B cell (primary cell): ENCODE measurements around the gene LAIR1. TPM values are rescaled to one million over a fixed set of nuclear protein-coding genes. Genes with fewer than 3 reads are reported as not detected.
"Not testable (repeated sequence)": the region's sequence is repeated elsewhere in the genome, so short reads cannot be mapped to it uniquely, and the experiment has no call there.

Experiments used
- ATAC-seq: fragments of 200-7000 bp; cut with Tn5 transposase; one replicate; pipeline ENCODE4 v1.10.0; 2021; ENCODE audit warnings: low read depth, mild to moderate bottlenecking, moderate number of reproducible peaks, moderate library complexity
- CTCF ChIA-PET: fragments of 350-600 bp; sonication (Branson Sonifier 250); formaldehyde crosslinking; loops from one replicate; lab custom pipeline; 2021; ENCODE audit warnings: antibody characterized with exemption, inconsistent platforms; lab: Charles Lee
- POLR2A ChIA-PET: fragments of 350-600 bp; sonication (Branson Sonifier 250); formaldehyde crosslinking; loops from one replicate; lab custom pipeline; 2021; ENCODE audit warnings: antibody characterized with exemption; lab: Charles Lee
- DNase-seq: peaks from one replicate; pipeline ENCODE4 v3.0.0; 2013
- H2AFZ ChIP-seq: 2 replicates; pipeline ENCODE4 v1.6.1; 2012; ENCODE audit warnings: mild to moderate bottlenecking, low read depth, low read length; ENCODE audit not compliant: insufficient read depth, poor library complexity, severe bottlenecking
- H3K27ac ChIP-seq, 2 donors: 1 replicate in 1 of 2; 2 replicates in 1 of 2; pipeline ENCODE4 v1.5.1; 2012 to 2013; ENCODE audit warnings: low read length in 2 of 2, mild to moderate bottlenecking in 2 of 2, moderate library complexity in 1 of 2
- H3K27me3 ChIP-seq, 4 experiments: fragments of 200-600 bp in 1 of 4; sonication (generic) in 1 of 4; replicated peaks in 1 of 4; 1 replicate in 2 of 4; 2 replicates in 2 of 4; pipeline versions ENCODE4 v1.6.1 to v1.7.0; 2013 to 2016; ENCODE audit warnings: low read length in 3 of 4, mild to moderate bottlenecking in 2 of 4, mixed read lengths in 1 of 4, moderate library complexity in 1 of 4; ENCODE audit not compliant: insufficient read depth in 4 of 4, control insufficient read depth in 3 of 4; ENCODE audit errors: control extremely low read depth in 1 of 4
- H3K36me3 ChIP-seq, 2 experiments: replicated peaks in 1 of 2; 1 replicate in 1 of 2; 2 replicates in 1 of 2; pipeline versions ENCODE4 v1.6.1 to v1.7.1; 2013; ENCODE audit warnings: low read length in 1 of 2; ENCODE audit not compliant: insufficient read depth in 2 of 2, control insufficient read depth in 1 of 2; ENCODE audit errors: control extremely low read depth in 1 of 2, extremely low read depth in 1 of 2
- H3K4me1 ChIP-seq, 2 donors: fragments of 200-600 bp in 1 of 2; sonication (generic) in 1 of 2; 1 replicate in 1 of 2; 2 replicates in 1 of 2; pipeline versions ENCODE4 v1.5.1 to v1.6.1; 2013 to 2017; ENCODE audit warnings: low read length in 2 of 2; ENCODE audit not compliant: control insufficient read depth in 2 of 2, insufficient read depth in 2 of 2
- H3K4me2 ChIP-seq: replicated peaks from 2 replicates; pipeline ENCODE3; 2012; ENCODE audit warnings: mild to moderate bottlenecking, low read depth, low read length; ENCODE audit not compliant: poor library complexity, severe bottlenecking
- H3K4me3 ChIP-seq, 5 experiments: fragments of 200-600 bp in 1 of 5; sonication (generic) in 1 of 5; 1 replicate in 3 of 5; 2 replicates in 2 of 5; pipeline versions ENCODE4 v1.5.1 to v1.7.0; 2011 to 2016; ENCODE audit warnings: low read length in 4 of 5, mild to moderate bottlenecking in 4 of 5, low read depth in 2 of 5, control low read depth in 1 of 5, moderate library complexity in 1 of 5; ENCODE audit not compliant: insufficient read depth in 1 of 5; ENCODE audit errors: control extremely low read depth in 1 of 5, extremely low read depth in 1 of 5
- H3K79me2 ChIP-seq: fragments of 200-600 bp; sonication (generic); one replicate; pipeline ENCODE4 v1.6.0; 2016; ENCODE audit warnings: low read length; ENCODE audit not compliant: control insufficient read depth, insufficient read depth
- H3K9ac ChIP-seq: fragments of 200-600 bp; sonication (generic); 2 replicates; pipeline ENCODE4 v1.6.1; 2017; ENCODE audit warnings: mild to moderate bottlenecking, low read length, moderate library complexity
- H3K9me3 ChIP-seq, 3 donors: one replicate each; pipeline versions ENCODE4 v1.6.1 to v1.7.1; 2013; ENCODE audit warnings: low read length in 2 of 3; ENCODE audit not compliant: control insufficient read depth in 2 of 3, insufficient read depth in 1 of 3; ENCODE audit errors: control extremely low read depth in 1 of 3
- H4K20me1 ChIP-seq: 2 replicates; pipeline ENCODE4 v1.6.0; 2012; ENCODE audit warnings: mild to moderate bottlenecking, low read length; ENCODE audit not compliant: insufficient read depth, control insufficient read depth, poor library complexity, severe bottlenecking
- H3K27ac Mint-ChIP-seq: one replicate; pipeline ENCODE4 v1.8.0; 2021; ENCODE audit warnings: mixed read lengths
- H3K27me3 Mint-ChIP-seq: one replicate; pipeline ENCODE4 v1.8.0; 2021; ENCODE audit warnings: mixed read lengths
- H3K4me1 Mint-ChIP-seq: one replicate; pipeline ENCODE4 v1.8.0; 2021; ENCODE audit warnings: mixed read lengths
- H3K4me3 Mint-ChIP-seq: one replicate; pipeline ENCODE4 v1.8.0; 2021; ENCODE audit warnings: mixed read lengths
- H3K9me3 Mint-ChIP-seq: one replicate; pipeline ENCODE4 v1.8.0; 2022; ENCODE audit warnings: mixed read lengths; ENCODE audit not compliant: insufficient read depth
- CTCF ChIP-seq: fragments of 200-600 bp; IDR thresholded peaks from one replicate; pipeline ENCODE4 v1.8.0; 2022; ENCODE audit warnings: antibody characterized with exemption, mild to moderate bottlenecking
- EZH2 ChIP-seq: IDR thresholded peaks from 2 replicates; pipeline ENCODE4 v1.6.1; 2012; ENCODE audit warnings: borderline replicate concordance, low read depth, mild to moderate bottlenecking, moderate library complexity, low read length; ENCODE audit not compliant: insufficient read depth, poor library complexity, severe bottlenecking
- WGBS: methylation state at CpG from one replicate; pipeline ENCODE4 v1.1.5; 2013; ENCODE audit warnings: missing lambda C conversion rate; ENCODE audit not compliant: insufficient coverage; 5-methylcytosine and 5-hydroxymethylcytosine counted together
- intact Hi-C: fragments of 100-400 bp; cut with micrococcal nuclease; formaldehyde crosslinking; loops from one replicate; pipeline ENCODE4 v1.10.0; 2022
- polyA plus RNA-seq: library from polyadenylated mRNA; depleted of rRNA; stranded (reverse); fragments of >200 nt; gene quantifications from 2 replicates; pipeline ENCODE4 v1.2.3, GENCODE V29; 2012
- total RNA-seq, 2 donors: library from RNA; stranded (reverse); fragments of 120-200 nt in 1 of 2; gene quantifications; 1 replicate in 1 of 2; 2 replicates in 1 of 2; pipeline versions ENCODE4 v1.2.3 to v1.2.4, GENCODE V29; 2013 to 2022

The LAIR1 gene
- total and polyA plus RNA-seq, 2 donors (not counting 1 experiment from before 2014, with no cell fraction given), result 41.5 to 173 TPM

DNA sequence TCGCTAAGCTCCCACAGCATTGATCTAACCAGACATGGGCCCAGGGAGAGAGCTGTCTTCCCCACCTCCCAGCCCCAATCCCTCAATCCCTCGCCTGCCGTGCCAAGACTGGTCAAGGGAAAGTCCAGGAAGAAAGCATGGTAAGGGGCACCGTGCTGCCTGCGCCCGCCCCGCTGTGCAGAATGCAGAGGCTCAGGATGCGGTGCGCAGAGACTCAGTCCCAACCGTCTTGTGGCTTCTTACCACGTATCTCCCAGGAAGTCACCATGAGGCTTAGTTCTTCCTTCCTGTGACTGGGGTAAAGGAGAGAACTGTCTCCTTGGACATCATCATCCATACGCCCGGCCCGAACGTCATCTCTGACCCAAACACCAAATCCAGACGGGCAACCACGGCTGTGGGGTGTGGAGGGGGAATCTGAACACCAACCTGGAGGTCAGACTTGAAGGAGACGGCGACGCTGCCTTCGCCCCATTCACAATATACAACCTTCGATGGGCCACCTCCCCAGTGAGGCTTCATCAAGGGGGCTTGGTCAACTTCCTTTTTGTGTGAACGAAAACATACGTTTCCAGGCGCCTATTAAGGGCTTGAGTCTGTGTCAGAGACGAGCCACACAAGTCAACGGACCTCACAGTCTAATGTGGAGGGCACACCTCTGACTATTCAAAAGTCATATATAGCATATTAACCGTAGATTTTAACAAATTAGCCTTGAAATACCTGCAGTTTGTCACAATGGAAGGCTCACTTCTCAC is 10.6 kb upstream of the LAIR1 start:
- H3K9me3 ChIP-seq, DNase-seq, H3K9ac ChIP-seq, POLR2A ChIA-PET, H4K20me1 ChIP-seq, ATAC-seq, H3K4me3 ChIP-seq, H3K27me3 Mint-ChIP-seq, H2AFZ ChIP-seq, H3K9me3 Mint-ChIP-seq, H3K79me2 ChIP-seq, H3K27me3 ChIP-seq, intact Hi-C loops, H3K36me3 ChIP-seq: not testable (repeated sequence)
- H3K27ac ChIP-seq, result peak overlapping the region; percentile 11 to 29
- CTCF ChIA-PET, result interaction anchor here (1.0 to 1.1 kb wide), 2 partner anchors 13 to 21 kb away, joined by 3 read pairs; no protein-coding TSS in a partner anchor
- H3K4me1 Mint-ChIP-seq, result peaks cover 80% of the 10 kb centered on the region
- H3K4me3 Mint-ChIP-seq, result peak overlapping the region; percentile 52
- 44% methylated on average over 17 of the region's 28 CpGs for WGBS
- peaks cover 71 to 86% of the 10 kb centered on the region in 2 donors for H3K4me1 ChIP-seq
- peak overlapping the region; percentile 19 for H3K4me2 ChIP-seq
- peak overlapping the region; percentile 79 for H3K27ac Mint-ChIP-seq

DNA sequence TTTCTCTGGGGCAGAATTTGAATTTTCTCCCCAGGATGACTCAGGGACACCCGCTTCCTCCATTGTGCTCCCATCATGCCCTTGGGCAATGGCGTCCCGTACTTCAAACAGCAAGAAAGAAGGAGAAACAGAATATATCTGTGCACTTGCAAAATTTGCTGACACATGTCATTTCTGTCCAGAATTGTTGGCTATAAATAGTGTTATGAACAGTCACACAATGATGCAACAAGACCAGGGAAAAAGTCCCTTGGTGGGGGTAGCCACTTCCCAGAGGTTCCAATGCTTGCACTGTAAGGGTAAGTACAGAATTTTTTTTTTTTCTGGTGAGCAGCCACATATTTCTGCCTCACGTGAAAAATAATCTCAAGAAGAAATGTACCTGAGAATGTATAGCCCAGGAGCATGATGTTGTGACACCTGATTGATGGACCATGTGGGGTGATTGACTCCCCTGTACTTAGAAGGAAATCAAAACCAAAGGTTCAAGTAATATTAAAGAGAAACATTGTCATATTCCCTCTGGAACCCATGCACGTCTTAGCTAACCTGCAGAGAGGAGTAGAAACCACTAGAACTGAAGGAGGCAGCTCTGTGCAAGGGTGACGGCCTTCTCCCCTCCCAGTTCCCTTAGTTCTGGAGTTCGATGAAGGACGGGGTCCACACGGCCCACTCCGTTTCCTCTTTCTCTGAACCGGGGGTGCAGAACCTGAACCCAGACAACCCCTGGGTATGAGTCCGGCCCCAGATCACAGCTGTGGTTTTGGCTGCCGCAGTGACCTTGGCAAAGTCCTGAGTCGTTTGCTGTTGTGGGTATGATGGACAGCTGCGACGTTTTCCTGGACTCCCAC is 9.3 kb upstream of the LAIR1 start:
- Mint-ChIP-seq H3K27me3 (no peaks in the 10 kb centered on the region), H3K4me1 (peaks cover 78% of the 10 kb centered on the region), H3K27ac (peak overlapping the region; percentile 78), H3K9me3 (no peaks in the 10 kb centered on the region), H3K4me3 (peak overlapping the region; percentile 27)
- no peak for ATAC-seq
- no peaks in the 10 kb centered on the region for H3K36me3 ChIP-seq
- H3K4me2 ChIP-seq, result no peak overlapping the region
- peaks cover 6% of the 10 kb centered on the region for H3K79me2 ChIP-seq
- ChIA-PET POLR2A (no interaction called here), CTCF (interaction anchor here (1.1 to 7.0 kb wide), 2 partner anchors 14 to 15 kb away, joined by 3 to 72 read pairs; no protein-coding TSS in a partner anchor)
- H4K20me1 ChIP-seq, result no peaks in the 10 kb centered on the region
- H3K27me3 ChIP-seq, result no peaks in the 10 kb centered on the region
- intact Hi-C loops, result no loop called here
- H3K4me1 ChIP-seq, result peaks cover 65 to 80% of the 10 kb centered on the region in 2 donors
- TF ChIP-seq CTCF (no peak), EZH2 (no peak)
- no peak overlapping the region for H3K9ac ChIP-seq
- H2AFZ ChIP-seq, result no peak overlapping the region
- H3K9me3 ChIP-seq, result peaks cover 0 to 4% (median 0%) of the 10 kb centered on the region in 3 donors
- 76% methylated on average over 4 of the region's 16 CpGs for whole genome bisulfite sequencing
- no peak for DNase-seq
- no peak overlapping the region for H3K27ac ChIP-seq
- H3K4me3 ChIP-seq, result no peak overlapping the region

GRCh38 chr19:54371453-54371852 is 6.7 kb upstream of the LAIR1 start:
- Mint-ChIP-seq H3K4me1 (peaks cover 77% of the 10 kb centered on the region), H3K4me3 (peak overlapping the region; percentile 76), H3K27ac (peak overlapping the region; percentile 74)
- ChIA-PET CTCF (interaction anchor here (0.9 to 7.0 kb wide), 5 partner anchors 11 to 47 kb away, joined by 3 to 72 read pairs (median 4); no protein-coding TSS in a partner anchor), POLR2A (interaction anchor here (0.9 kb wide), 1 partner anchor 17 kb away, joined by 6 read pairs; no protein-coding TSS in a partner anchor)
- H3K27ac ChIP-seq, H3K27me3 Mint-ChIP-seq, DNase-seq, ATAC-seq, H3K9ac ChIP-seq, H4K20me1 ChIP-seq, intact Hi-C loops, H3K27me3 ChIP-seq, H2AFZ ChIP-seq, H3K36me3 ChIP-seq, H3K9me3 Mint-ChIP-seq, H3K9me3 ChIP-seq: not testable (repeated sequence)
- WGBS, result 50% methylated on average over 1 of the region's 5 CpGs
- Histone ChIP-seq H3K4me2 (peak overlapping the region; percentile 54), H3K79me2 (peaks cover 22% of the 10 kb centered on the region), H3K4me3 (peak overlapping the region in 1 of 5 experiments; percentile 44), H3K4me1 (peaks cover 62 to 76% of the 10 kb centered on the region in 2 donors)
